ENCODE results near the gene NCAPD2.
"Not testable (repeated sequence)": the region's sequence is repeated elsewhere in the genome, so short reads cannot be mapped to it uniquely, and the experiment has no call there.

NCAPD2 gene

DNA sequence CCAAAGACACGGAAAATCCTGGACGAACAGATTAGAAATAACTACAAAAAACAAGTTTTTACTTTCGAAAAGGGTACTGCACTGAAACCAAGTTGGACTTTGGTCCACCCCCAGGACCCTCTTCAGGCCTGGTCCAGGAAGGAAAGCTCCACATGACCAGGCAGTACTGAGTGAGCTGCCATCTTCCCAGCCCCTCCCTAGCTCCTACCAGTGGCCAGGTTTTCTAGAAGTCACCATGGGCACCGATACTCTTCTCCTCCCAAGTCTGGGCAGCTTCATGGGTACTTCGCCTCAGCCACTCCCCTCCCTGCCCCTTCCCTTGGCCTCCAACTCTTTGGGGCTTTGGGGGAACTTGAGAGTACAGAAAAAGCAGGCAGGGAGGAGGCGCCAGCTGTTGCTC is 30.0 kb upstream of the NCAPD2 start:
- DNase-seq = no peak

DNA sequence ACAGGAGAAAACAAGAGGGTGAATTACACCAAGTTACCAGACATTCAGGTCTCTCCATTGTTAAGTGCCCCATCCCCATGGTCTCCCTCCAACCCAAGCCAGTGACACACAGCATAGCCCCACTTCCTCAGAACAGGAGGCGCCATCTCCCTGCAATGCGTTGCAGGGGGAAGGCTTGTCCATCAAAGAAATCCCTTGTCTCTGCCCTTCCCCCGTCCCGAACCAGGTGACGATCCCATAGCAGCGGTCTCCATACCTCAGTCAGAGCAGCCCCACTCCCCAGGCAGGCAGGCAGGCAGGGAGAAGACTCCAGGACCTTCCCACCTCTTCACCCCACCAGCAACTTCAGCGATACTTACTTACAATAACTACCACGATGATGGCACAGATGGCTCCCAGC is 29.4 kb upstream of the NCAPD2 start:
- DNase-seq = no peak

DNA sequence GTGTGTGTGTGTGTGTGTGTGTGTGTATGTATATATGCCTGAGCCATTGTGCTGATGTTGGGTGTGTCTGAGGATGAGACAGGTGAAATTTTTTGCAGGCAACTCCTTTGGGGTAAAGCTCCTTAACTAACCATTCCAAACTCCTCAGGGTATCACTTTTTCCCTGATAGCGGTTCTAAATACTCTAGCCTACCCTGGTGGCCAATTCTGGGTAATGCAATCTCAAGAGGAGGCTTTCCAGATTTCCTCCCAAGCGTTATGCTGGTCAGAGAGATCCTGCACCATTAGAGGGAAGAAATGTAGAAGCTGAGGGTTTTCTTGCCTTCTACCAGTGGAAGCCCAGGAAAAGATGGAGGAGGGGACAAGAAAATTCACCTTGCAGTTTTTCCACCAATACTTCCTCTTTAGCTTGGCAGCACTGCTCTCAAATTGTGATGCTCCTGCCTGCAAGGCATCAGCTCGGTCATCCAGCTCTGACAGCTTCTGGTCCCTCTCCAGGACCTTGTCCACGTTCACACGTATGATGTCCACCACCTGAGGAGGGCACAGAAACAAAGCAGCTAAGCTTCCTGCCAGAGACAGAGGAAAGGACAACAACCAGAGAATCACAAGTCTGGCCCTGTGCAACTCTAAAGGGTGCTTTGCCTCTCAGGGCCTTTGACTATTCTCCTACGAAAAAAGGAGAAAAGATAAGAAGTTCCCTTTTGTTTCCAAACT is 28.3 kb upstream of the NCAPD2 start:
- peak; percentile 81 for DNase-seq

DNA sequence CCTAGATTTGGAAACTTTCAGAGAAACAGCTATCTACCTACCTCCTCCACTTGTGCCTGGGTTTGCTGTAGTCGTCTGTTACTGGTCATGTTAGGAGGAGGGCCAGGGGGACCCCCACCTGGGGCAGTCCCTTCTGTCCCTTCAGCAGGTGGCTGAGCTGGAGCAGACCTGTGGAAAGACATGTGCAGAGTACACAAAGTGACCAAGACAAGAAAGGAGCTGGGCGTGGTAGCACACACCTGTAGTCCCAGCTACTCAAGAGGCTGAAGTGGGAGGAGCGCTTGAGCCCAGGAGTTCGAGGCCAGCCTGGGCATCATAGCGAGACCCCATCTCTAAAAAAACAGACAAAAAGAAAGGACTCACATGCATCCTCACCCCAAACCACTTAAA is 27.7 kb upstream of the NCAPD2 start:
- DNase-seq = no peak

DNA sequence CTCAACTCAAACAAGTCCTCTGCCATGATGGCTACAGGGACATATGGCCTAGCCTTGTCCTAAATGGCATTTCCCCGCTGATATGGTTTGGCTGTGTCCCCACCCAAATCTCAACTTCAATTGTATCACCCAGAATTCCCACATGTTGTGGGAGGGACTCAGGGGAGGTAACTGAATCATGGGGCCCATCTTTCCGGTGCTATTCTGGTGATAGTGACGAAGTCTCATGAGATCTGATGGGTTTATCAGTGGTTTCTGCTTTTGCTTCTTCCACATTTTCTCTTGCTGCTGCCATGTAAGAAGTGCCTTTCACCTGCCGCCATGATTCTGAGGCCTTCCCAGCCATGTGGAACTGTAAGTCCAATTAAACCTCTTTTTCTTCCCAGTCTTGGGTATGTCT is 27.2 kb upstream of the NCAPD2 start:
- not testable (repeated sequence) for DNase-seq

DNA sequence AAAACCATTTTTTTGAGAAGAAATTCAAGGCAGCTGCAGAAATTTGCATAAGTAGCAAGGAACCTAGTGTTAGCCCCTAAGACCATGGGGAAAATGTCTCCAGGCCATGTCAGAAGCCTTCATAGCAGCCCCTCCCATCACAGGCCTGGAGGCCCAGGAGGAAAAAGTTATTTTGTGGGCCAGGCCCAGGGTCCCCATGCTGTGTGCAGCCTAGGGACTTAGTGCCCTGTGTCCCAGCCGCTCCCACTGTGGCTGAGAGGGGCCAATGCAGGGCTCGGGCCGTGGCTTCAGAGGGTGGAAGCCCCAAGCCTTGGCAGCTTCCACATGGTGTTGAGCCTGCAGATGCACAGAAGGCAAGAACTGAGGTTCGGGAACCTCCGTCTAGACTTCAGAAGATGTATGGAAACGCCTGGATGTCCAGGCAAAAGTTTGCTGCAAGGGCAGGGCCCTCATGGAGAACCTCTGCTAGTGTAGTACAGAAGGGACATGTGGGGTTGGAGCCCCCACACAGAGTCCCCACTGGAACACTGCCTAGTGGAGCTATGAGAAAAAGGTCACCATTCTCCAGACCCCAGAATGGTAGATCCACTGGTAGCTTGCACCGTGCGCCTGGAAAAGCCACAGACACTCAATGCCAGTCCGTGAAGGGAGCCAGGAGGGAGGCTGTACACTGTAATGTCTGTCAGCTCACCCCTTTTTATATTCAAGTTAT is 26.2 kb upstream of the NCAPD2 start:
- not testable (repeated sequence) for DNase-seq

DNA sequence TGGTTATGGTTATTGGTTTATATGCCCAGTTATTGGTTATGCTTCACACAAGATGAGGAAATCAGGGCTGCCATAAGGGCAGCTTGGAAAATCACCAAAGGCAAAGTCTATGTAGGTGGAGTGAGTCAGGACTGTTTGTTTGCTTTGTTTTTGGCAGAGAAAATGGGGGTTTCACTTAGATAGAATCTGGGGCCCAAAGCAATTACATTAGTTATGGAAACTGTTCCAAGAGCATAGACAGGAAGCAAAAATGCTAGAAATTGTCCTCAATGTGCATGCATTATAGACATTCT is 25.7 kb upstream of the NCAPD2 start:
- DNase-seq = no peak

DNA sequence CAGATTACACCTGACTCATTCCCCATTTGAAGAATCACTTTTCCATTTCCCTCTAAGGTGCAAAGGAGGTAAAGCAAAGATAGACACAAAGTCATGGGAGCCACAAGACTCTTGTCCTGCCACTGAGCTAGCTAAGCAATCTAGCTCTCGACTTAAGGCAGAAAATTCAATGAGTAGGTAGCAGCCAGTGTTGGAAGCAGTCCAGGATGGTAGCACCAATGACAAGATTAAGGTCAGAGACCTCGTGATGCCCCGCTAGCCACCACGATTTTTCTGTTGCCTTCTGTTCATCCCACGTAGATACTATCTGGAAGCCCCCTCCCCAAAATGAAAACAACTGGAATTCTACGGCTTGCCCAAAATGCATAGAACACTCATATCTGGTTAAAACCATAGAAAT is 24.8 kb upstream of the NCAPD2 start:
- no peak for DNase-seq

DNA sequence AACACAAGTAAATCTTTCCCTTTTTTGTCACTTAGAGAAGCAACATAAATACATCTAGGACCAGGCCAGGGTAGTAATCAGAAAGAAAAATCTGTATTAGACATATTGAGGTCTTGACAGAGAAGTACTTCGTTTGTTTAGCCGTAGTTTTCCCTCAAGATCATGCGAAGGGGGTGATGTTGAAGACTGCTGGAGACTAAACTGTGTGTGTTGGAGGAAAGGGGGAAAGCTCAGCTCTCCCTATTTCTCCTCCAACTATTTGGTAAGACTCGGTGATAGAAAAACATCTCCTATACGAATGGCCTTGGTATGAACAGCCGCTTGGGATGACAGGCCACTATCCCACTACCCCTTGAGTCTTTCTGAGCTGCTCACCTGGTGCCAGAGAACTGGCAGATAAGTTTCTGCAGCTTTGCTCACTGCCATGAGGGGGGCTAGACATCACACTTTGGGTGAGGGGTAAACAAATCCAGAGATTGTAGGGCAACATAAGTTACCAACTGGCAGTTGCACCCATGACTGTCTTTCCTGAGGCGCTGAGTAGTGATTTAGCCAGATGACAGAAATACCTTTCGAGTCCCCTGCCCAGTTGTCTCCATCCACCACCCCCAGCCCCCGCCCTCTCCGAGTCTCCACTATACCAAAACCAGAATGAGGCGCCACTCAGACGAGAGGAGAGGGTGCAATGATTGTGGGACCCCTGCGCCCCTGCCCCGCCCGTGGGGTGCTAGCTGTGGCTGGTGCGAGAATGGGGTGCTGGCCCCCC is 24.1 kb upstream of the NCAPD2 start:
- DNase-seq = no peak

DNA sequence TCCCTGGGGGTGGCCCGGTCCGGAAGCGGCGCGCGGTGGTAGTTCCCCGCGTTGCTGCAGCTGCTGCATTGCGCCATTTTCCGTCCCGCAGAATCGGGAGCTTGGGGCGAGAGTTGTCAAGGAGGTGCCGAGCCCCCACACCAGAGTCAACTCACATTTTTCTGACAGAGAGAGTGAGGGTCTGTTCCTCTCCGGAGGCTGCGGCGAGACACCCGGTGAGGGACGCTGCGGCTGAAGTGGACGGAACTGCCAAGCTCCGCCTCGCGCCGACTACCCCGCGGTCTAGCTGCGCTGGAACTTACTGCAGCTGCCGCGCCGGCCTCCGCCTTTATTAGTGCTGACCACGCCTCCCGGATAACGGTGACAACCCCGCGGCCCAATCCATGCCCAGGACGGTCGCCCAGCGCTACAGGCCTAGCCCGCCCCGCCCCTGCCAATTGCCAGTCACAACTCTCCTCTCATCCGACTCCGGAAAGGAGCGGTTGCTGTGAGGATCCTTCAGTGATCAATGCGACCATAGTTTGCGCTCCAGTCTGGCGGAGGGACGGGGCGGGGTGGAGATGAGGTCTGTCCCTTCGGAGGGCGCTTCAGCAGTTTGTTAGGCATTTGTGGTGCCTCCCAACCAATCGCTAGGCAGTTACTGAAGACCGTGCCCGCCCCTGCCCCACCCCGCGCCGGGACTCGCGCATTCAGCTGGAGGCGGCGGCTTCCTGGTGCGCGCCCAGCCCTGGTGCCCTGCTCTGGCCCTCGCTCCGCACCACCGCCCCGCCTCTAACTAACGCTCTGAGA is 23.3 kb upstream of the NCAPD2 start, which contains the start of gene VAMP1:
TSS of gene VAMP1 (minus strand) at position 303 of the 789 bp plus-strand sequence. CDS start at position 157, 146 bp downstream.
- DNase-seq = peak; percentile 100

DNA sequence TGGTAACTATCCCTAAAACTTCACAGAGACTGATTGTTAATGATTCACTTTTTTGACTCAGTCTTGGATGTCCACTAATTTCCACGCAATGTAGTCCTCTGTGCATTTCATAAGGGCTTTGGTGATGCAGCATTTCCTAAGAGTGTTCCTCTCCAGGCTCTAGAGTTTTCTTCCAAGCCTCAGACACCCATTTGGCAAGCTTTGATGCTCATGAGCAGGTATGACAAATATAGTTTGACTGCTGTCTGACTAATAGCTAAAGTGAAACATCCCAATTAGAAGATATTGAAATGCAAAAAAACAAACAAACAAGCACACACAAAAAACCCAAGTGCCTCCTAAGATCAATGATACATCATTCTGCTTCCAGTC is 21.9 kb upstream of the NCAPD2 start:
- DNase-seq = no peak

DNA sequence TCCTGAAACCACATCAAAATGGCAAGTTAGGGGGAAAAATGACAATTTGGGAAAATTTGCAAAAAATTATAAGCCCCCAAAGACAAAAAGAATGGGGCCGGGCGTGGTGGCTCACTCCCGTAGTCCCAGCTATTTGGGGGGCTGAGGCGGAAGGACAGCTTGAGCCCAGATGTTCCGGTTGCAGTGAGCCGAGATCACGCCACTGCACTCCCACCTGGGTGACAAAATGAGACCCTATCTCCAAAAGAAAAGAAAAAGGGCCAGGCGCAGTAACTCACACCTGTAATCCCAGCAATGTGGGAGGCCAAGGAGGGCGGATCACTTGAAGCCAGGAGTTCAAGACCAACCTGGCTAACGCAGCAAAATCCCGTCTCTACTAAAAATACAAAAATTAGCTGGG is 21.4 kb upstream of the NCAPD2 start:
- DNase-seq = no peak

DNA sequence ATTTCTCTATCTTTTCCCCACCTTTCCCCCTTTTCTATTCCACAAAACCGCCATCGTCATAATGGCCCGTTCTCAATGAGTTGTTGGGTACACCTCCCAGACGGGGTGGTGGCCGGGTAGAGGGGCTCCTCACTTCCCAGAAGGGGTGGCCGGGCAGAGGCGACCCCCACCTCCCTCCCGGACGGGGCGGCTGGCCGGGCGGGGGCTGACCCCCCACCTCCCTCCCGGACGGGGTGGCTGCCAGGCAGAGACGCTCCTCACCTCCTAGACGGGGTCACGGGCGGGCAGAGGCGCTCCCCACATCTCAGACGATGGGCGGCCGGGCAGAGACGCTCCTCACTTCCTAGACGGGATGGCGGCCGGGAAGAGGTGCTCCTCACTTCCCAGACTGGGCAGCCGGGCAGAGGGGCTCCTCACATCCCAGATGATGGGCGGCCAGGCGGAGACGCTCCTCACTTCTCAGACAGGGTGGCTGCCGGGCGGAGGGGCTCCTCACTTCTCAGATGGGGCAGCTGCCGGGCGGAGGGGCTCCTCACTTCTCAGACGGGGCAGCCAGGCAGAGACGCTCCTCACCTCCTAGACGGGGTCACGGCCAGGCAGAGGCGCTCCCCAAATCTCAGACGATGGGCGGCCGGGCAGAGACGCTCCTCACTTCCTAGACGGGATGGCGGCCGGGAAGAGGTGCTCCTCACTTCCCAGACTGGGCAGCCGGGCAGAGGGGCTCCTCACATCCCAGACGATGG is 18.5 kb upstream of the NCAPD2 start:
- not testable (repeated sequence) for DNase-seq

DNA sequence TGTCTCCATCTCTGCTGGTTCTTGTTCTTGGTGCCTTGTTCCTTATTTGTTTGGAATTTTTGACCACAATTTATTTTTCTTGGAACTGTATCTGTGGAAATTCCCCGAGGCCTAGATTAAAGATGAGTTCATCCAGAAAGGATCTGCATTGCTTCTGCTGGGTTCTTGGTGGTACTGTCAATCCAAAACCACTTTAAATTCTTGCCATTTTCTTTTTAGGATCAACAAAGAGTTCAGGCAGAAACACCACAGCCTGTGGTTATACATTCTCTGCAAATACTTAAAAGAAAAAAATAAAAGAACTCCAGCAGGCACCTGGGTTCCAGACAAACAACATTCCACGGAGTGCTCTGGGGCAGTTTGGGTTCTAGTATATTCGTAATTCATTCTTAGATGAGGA is 17.4 kb upstream of the NCAPD2 start:
- DNase-seq = no peak

DNA sequence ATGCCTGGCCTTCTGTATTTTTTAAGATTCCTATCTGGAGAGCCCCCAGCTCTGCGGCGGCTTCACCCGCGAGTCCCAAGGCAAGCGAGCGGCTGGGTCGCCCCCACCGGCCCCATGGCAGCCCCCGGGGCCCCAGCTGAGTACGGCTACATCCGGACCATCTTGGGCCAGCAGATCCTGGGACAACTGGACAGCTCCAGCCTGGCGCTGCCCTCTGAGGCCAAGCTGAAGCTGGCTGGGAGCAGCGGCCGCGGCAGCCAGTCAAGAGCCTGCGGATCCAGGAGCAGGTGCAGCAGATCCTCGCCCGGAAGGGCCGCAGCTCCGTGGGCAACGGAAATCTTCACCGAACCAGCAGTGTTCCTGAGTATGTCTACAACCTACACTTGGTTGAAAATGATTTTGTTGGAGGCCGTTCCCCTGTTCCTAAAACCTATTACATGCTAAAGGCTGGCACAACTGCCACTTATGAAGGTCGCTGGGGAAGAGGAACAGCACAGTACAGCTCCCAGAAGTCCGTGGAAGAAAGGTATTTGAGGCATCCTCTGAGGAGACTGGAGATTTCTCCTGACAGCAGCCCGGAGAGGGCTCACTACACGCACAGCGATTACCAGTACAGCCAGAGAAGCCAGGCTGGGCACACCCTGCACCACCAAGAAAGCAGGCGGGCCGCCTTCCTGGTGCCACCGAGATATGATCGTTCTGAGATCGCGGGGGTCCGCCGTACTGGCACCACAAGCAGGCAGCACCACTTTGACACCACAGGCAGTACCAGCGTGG is 16.1 kb upstream of the NCAPD2 start:
- not testable (repeated sequence) for DNase-seq

DNA sequence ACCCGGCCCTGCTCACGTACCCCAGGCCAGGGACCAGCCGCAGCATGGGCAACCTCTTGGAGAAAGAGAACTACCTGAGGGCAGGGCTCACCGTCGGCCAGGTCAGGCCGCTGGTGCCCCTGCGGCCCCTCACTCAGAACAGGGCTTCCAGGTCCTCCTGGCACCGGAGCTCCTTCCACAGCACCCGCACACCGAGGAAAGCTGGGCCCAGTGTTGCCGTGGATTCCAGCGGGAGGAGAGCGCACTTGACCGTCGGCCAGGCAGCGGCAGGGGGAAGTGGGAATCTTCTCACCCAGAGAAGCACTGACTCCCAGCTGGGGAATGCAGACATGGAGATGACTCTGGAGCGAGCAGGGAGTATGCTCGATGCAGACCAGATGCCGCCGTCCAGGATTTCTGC is 15.5 kb upstream of the NCAPD2 start:
- DNase-seq = no peak

DNA sequence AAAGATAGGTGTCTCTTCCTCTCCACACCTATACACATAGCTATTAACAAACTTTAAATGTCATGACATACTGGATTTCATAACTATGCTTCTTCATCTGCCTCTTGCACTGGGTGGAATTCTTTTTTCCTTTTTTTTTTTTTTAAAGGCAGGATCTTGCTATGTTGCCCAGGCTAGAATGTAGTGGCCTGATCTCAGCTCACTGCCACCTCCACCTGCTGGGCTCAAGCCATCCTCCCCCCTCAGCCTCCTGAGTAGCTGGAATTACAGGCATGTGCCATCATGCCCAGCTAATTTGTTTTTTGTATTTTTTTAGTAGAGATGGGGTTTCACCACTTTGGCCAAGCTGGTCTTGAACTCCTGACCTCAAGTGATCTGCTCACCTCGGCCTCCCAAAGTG is 5.7 kb upstream of the NCAPD2 start:
- no peak for DNase-seq

DNA sequence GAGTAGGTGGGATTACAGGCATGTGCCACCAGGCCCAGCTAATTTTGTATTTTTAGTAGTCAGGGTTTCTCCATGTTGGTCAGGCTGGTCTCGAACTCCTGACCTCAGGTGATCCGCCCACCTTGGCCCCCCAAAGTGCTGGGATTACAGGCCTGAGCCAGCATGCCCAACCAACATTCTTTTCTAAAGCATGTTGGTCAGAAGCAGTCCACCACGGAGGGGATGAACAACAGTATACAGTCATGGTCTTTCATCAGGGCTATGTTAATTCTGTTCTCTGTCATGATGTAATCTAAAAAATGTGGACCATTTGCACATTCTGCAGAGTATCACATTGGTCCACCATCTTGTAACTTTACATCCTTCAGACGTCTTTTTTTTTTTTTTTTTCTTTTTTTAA is 4.5 kb upstream of the NCAPD2 start:
- no peak for DNase-seq

DNA sequence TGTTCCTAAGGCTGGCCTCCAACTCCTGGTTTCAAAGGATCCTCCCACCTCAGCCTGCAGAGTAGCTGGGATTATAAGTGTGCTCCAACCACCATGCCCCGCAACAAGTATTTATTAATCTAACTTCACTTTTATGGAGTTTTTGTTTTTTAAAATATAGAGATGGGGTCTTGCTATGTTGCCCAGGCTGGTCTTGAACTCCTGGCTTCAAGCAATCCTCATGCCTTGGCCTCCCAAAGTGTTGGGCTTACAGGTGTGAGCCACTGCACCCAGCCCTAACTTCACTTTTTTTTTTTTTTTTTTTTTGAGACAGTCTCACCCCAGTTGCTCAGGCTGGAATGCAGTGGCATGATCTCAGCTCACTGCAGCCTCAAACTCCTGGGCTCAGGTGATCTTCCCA is 3.2 kb upstream of the NCAPD2 start:
- DNase-seq = not testable (repeated sequence)

DNA sequence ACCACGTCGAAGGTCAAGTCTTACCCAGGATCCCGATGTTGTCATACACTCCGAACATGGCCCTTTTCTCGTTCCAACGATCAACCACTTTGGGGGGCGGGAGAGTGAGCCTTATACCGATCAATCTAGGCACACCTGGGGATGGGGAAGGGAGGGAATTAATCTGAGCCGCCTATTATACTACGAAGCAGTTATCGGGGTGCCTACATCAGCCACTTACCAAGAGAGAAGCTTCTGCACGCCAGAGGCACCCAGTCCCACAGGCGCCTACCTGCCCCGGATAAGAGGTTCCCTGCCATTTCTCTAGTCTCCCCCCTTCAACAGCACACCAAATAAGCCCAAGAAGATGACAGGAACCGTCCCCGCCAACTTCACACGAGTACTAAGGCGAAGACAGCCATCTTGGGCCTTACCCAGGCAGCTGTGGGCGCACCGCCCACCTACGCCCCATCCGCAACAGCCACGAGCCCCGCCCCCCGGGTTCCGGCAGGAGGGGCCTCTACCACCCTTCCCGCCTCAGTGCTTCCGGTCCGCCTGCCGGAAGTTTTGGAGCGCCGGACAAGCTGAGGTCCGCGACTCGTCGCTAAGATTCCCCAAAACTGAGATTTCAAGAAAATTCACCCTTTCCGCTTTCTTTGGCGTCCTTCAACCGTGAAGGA is 935 bp upstream of the NCAPD2 start, which contains the start of gene MRPL51:
TSS of gene MRPL51 (minus strand) at position 425 of the 659 bp plus-strand sequence. CDS start at position 299, 126 bp downstream.
- DNase-seq = peak; percentile 99

DNA sequence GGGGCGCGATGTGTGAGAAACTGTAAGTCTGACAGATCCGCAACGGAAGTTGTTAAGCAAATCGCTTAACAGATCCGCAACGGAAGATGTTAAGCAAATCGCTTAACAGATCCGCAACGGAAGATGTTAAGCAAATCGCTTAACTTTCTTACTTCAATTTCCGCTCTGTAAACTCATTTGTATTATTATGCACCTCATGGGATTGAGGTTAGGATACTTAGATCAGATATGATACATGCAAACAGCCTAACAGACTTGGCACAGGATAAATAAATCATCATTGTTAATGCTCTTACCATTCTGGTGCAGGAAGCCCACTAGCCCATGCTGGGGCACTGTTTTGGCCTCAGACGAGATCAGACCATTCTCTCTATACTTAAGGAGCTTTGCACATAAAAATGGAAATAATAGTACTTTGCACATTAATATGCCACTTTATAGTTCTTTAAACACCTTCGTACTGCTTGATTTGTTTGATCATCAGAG is 399 bp downstream of the NCAPD2 start:
- no peak for DNase-seq

All from islet precursor cell (in vitro differentiated cells).